Amygdala (tissue), 56 donors: ENCODE results near the gene CIRBP.
"Not testable (repeated sequence)": the region's sequence is repeated elsewhere in the genome, so short reads cannot be mapped to it uniquely, and the experiment has no call there.

Source experiments
- DNase-seq, 56 donors: peaks; one replicate each; lab custom pipeline; 2025; lab: John Stamatoyannopoulos, UW

CIRBP gene

DNA sequence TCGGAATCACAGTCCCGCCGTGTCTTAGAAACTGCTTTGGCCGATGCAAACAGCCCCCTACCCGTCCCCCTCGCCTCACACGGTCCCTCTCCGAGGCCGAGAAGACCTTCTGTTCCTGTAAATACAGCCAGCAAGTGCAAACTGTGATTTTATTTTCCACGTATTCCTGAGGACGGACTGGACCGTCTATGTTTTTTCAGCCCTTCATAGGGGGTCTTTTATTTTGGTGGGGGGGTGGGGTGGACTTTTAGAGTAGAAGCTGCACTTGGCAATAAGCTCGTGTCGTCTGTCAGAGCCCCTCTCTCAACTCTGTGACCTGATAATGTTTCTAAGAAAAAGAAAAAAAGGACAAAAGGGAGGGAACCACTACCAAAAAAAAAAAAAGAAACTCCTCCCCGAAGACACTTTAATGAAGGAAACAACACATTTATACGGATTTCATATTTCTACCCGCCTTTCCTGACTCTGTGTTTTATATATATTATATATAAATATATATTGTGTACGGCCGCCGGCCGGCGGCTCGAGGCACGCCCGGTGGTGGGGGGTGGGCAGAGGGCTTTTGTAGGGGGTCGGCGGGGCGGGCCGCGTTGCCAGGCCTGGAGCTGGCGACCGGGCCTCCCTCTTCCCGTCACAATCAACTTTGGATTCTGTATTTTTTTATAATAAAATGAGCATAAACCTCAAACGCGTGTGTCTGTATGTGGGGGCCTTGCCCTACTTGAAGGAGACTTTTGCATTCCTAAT is 31.8 kb downstream of the CIRBP start:
- no peak for DNase-seq

DNA sequence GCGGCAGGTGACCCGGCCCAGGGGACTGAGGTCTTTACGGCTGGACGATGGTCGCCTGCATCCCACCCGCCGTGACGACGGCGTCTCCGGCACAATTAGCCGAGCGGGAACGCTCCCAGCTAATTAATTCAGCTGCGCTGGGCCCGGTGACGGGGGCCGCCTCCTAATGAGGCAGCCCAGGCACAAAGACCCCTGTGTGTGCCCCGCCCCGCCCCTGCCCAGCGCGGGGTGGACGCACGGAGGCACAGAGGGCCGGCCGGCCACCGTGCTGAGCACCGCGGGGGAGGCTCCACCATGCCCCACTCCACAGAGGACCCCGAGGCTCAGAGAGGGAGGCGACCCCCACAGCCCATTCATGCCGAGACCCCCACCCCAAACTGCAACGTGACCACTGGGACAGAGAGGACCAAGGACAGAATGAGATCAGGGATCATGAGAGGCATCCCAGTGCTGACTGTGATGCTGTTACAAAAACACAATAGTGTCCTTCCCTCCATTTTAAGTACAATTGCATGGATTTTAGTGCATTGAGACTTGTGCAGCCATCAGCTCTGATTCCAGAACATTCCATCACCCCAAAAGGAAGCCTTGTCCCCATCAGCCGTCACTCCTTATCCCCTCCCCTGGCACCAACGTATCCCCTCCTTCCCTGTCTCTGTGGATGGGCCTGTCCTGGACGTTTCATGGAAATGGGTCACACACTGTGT is 33.6 kb downstream of the CIRBP start:
- peak in 55 of 56 donors; percentile 13 to 92 (median 65) for DNase-seq

DNA sequence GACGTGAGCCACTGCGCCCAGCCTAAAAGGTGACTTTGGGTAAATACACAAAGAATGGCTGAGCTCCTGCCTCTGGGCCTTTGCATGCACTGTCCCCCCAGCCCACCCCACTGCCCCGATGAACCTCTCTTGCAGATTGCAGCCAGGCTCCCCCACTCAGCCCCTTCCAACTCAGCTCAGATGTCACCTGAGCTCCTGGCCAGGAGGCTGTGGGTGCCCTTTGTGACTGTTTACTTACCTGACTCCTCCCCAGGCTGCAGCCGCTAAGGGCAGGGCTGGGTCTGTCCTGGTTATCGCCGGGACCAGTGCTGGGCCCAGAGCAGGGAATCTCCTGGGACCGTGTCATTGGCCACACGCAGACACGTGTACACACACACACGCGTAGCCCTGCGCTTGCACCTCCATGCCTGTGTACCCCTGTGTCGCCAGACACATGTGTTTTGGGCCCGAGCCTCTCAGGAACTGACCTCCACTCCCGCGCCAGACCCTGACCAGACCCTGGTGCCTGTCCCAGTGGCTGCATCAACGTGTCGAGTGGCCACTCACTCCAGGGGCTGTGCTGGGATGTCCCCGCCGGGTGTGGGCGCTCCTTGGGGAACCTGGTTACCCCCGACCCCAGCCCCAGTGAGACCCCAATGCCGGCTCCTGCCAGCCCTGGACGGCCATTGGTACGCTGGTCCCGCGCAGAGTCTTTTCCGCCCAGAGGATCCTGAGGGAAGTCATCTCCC is 35.2 kb downstream of the CIRBP start:
- no peak for DNase-seq

DNA sequence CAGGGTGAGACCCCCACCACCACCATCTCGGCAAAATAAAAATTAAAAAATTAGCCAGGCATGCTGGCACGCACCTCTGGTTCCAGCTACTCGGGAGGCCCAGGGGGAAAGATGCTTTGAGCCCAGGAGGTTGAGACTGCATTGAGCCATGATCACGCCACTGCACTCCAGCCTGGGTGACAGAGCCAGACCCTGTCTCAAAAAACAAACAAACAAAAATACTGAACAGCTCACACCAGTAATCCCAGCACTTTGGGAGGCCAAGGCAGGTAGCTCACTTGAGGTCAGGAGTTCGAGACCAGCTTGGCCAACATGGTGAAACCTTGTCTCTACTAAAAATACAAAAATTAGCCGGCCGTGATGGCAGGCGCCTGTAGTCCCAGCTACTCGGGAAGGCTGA is 36.2 kb downstream of the CIRBP start:
- not testable (repeated sequence) for DNase-seq

DNA sequence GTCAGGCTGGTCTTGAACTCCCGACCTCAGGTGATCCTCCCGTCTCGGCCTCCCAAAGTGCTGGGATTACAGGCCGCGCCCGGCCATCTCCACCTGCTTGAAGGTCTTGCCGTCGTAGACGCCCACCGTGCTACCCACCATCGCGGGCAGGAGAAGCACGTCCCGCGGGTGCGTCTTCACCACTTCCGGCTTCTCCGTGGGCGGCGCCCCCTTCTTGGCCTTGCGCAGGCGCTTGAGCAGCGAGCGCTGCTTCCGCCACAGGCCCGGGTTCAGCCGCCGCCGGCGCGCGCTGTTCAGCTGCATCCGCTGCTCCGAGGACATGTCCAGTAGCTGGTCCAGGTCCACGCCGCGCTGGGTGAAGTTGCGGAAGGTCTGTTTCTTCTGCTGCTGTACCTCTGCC is 38.2 kb downstream of the CIRBP start:
- no peak for DNase-seq

DNA sequence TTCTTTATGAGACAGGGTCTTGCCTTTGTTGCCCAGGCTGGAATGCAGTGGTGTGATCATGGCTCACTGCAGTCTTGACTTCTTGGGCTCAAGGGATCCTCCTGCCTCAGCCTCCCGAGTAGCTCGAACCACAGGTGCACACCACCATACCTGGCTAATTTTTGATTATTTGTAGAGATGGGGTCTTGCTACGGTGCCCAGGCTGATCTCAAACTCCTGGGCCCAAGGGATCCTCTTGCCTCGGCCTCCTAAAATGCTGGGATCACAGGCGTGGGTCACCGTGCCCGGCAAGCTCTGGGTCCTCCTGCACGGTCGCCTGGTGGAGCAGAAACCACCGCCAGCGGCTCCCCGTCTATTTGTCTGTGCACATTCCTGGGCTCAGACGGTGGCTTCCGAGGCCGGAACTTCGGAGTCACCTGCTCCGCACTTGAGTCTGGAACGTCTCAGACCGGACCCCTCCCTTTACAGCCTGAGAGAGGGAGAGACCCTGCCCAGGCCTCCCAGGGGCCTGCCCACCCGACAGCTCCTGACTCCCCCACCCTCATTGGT is 38.7 kb downstream of the CIRBP start:
- no peak for DNase-seq

DNA sequence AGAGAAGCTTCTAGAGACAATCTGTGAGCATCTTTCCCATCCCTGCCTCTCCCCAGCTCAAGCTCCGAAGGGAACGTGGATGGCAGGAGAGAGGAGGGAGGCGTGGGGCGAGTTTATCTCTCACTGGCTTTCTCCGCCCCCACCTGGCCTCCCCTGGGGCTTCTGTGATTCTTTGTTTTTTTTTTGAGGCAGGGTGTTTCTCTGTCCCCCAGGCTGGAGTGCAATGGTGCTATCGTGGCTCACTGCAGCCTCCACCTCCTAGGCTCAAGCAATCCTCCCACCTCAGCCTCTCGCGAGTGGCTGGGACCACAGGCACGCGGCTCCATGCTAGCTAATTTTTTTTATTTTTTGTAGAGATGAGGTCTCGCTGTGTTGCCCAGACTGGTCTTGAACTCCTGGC is 39.6 kb downstream of the CIRBP start:
- DNase-seq = no peak

DNA sequence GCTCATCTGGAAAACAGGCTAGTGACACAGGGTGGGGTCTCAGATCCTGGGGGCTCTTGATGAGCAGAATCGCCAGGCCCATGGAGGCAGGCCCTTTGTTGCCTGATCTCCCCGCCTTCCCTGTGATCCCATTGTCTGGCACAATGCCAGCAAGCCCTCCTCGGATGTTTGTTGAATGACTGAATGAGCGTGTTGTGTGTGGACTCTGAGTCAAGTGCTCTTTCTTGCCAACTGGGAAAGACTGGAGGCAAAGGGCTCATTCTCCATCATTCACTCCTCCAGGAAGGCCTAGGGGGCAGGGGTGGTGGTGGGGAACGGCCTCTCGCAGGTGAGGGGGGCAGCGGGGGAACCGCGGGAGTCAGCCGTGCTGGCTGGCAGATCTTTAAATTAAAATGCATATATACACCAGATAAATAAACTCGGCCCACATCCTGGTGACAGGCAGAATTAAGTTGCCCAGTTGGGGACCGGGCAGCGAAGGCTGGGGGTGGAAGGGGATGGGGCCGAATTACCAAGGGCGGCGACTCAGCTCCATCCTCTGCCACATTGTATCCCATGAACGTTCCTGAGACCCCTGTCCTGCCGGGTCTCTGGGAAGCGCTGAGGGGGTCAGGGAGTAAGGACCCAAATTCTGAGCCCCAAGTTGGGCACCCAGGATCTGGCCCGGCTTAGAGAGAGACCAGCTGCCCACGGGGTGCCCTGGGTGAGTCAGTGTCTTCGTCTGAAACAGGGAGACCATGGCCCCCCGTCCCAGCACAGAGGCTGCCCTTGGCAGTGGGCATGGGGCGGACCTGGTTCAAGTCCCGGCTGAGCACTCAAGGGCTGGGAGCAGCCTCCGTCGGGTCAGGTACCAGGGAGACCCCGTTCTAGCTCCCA is 41.1 kb downstream of the CIRBP start:
- peak in 1 of 56 donors; percentile 24 for DNase-seq

DNA sequence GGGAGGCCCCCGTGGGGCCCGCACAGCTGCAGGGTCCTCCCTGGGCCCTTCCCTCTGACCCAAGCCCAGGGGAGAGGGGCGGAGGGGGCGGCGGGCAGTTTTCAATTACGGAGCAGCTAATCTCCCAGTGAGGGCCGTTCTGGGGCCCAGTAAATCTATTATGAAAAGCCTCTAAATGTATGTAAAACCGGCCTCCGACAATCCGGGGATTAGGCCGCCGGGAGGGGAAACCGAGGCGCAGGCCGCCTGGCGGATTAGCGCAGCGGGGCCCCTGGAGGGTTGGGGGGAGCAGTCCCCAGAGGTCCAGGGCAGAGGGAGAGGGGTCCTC is 41.7 kb downstream of the CIRBP start:
- no peak for DNase-seq

DNA sequence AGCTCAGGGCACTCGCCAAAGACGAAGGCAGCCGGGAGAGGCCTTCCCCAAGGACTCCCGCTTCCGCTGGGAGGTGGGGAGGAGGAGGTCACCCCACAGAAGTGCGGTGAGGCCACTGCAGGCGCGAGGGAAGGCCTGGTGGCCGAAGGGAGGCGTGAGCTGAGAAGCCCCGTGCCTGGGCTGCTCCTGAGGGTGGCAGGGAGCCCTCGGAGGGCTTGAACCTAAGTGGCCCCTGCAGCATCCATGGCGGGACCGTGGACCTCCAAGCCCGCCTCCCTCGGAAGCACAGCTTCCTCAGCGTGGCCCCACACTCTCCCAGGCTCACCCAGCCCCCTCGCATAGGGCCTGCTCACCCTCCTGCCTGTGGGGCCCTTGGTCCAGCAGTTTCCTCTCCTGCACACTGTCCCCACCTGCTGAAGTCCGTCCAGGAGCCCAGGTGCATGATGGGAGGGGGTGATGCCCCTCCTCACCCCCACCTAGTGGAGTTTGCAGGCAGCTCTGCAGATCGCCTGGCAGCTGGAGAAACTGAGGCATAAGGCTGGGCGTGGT is 42.5 kb downstream of the CIRBP start:
- no peak for DNase-seq

DNA sequence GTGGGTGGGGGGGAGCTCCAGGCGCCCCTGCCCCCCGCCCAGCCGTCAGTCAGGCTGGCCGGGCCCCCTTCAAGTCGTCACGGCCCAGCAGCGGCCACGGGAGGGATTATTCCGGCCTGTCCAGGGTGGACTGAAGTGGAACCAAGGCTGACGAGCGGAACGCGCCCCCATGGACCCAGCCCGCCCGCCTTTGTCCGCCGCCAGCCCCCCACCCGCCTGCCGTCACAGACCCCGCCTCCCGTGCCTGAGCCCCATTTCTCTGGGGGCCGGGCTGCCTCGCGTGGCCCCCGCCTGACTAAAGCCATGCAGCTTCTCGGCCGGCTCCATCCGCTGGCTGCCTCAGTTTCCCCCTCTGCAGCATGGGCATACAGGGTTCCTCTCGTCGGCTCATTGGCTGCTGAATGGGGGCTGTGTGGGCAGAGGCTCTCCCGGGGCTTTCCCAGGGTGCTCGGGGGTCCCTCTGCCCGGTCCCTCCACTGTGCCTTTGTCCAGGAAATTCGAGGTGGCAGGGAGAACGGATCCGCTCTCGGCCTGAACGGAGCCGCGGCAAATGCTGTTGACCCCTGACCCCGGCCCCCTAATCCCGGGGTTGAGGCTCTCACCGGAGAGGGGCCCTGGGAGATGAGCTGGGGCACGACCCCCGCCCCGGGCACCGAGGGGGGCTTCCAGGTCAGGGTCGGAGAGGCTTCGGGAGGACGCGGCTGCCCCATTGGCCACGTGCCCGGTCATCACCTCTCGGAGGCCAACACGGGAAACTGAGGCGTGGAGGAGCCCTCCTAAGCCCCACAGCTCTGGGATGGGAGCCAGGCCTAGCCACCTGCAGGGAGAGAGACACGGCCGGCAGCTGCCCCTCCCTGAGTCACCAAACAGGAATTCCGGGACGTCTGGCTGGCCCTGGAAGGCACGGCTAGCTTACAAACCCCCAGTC is 43.9 kb downstream of the CIRBP start:
- no peak for DNase-seq

DNA sequence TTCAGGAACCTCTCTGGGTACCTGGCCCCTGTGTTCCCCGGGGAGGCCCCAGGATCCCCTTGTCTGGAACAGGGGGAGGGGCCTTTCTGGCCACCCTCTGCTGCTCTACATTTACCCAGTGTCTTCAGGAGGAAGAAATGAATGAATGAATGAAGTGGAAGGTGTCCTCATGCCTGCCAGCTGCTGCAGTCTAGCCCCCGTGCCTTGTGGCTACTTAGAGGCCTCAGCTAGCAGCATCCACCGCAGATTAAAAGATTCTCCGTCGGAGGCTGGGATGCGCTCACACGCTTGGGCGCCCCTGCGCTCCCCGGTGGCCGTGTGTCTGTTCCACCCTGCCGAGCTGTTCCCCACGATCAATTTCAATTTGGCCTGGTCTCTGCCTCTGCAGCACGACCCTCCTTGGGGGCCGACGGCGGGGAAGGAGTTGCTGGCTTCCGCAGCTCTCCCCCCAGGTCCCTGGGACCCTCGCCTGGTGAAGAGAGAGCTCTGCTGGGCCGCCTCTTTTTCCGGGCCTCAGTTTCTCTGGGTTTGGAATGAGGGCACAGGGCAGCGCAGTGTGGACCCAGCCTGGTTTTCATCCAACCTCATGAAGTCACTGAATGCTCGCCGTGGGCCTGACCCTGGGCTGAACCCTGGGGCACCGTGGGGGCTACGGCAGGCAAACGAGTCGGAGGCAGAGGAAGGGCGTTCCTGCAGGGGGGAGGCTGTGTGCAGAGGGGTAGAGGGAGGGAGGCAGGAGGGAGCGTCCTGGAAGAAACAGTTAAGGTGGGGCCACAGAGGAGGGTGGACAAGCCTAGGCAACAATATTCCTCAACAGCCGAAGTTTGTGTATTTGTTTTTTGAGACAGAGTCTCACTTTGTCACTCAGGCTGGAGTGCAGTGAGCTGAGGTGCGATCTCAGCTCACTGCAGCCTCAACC is 44.8 kb downstream of the CIRBP start:
- DNase-seq = no peak

DNA sequence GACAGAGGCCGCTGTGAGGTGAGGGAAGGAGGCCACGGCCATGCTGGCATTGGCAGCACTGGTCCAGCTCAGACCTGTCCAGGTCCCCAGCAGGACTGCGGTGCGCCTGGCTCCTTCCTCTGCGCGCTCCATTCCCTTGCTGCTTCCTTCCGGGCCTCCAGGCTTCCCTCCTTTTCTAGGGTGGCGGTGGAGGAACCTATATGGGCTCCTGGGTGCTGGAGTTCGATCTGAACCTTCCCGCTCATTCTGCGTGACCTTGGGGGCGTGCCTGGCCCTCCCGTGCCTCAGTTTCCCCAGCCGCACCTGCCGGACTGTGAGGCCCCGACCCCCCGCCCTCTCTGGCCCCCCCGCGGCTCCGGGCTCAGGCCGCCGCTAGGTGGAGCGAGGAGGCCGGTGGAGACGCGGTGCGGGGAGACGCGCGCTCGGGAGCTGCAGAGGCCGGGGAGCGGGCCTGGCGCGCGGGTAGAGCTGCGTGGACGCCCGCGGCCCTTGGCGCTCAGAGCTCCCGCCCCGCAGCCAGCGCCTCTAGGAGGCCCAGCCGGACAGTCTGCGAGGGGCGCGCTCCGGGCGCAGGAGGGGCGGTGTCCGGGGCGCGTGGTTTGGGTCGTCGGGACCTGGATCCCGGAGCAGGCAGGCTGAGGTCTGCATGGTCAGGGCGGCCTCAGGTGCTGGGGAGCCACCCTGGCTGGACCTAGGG is 46.5 kb downstream of the CIRBP start:
- DNase-seq = peak in 39 of 56 donors; percentile 3 to 77 (median 36)

DNA sequence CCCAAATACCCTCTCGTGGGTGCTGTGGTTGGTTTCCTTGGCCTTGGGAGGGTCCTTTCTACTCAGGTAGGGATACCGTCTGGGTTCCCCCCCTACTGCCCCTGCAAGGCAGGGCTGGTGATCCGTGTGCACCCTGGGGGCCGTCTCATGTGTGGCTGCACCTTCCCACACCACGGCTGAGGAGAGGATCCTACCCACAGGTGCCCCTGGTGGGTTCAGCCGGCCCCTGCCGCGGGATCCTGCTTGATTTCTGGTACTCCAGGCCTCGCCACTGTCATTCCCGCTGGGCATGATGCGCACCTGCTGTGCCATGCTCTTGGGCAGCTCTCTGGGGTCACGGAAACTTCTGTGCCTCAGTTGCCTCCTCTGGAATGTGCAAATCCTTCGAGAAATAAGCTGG is 47.3 kb downstream of the CIRBP start:
- no peak for DNase-seq

DNA sequence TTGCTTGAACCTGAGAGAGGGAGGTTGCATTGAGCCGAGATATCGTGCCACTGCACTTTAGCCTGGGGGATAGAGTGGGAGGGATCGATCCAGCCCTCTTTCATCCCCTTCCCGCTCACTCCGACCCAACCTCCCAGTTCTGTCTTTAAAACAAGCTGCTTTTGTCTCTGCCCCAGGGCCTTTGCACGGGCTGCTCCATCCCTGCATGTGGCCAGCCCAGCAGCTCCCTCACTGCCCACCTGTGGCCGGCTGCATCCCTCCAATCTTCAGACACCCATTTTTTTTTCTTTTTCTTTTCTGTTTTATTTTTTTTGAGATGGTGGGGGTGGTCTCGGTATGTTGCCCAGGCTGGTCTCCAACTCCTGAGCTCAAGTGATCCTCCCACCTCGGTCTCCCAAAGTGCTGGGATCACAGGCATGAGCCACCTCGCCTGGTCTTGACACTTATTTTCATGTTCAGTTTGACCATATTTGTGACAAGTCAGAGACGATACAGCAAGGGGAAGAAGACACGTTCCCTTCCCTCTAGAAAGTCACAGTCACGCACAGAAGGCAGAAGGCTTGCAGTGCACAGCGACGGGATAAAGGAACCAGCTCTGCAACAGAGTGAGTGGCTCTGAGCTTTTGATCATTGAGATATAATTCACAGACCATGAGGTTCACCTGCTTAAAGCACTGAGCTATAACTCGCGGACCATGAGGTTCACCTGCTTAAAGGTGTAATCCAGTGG is 48.3 kb downstream of the CIRBP start:
- no peak for DNase-seq

DNA sequence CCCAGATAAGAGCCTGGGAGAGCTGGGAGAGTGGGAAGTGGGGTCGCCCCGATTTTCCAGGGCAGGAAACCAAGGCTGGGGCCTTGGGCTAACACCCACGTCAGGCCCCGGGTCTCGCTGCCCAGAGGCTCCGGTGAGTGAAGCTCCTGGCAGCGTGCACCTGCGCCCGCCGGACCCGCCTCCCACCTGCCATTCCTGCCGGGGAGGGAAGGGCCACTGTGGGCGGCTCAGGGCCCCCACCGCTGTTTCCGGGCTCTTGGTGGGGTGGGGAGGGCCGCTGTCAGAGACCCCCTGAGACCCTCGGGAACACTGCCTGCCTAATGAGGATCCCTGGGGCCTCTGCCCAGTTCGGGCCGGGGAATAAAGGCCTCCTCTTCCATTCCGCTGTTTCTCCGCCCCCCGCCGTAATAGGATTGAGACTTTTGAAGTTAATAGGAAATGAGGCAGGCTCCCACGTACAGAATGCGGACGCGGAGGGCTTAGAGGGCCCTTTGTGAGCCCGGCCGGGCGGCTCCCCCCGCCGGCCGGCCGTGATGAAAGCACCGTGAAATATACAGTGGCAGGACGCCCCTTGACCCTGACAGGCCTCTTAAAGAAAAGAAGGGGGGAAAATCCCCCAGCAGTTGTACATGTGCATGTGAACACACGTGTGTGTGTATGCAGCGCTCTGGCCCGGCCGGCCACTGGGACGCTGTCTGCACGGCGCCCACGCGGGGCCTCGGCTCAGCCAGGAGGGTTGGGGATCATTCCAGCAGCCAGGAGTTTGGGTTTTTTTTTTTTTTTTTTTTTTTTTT is 49.7 kb downstream of the CIRBP start:
- no peak for DNase-seq
